Smooth muscle cell of the pulmonary artery (primary cell): ENCODE results near the gene ZNF726. TPM values are rescaled to one million over a fixed set of nuclear protein-coding genes. Genes with fewer than 3 reads are reported as not detected.

Experiments
- total RNA-seq: library from RNA; depleted of rRNA; stranded (reverse); fragments of >200 nt; gene quantifications from 2 replicates; pipeline ENCODE4 v1.2.3, GENCODE V29; 2014

The ZNF726 gene
- 1.4 and 2.2 TPM in 2 replicates for total RNA-seq

GRCh38 chr19:23914402-23915286, at the start of gene ZNF726:
ZNF726 (plus strand) TSS chr19:23914886; CDS start chr19:23914995, 109 bp downstream.

Other genes with a start within 250 kb of the ZNF726 start
- 3.8 and 4.4 TPM in 2 replicates for gene ZNF675, start 227.7 kb upstream of the ZNF726 start, total RNA-seq
- 0.39 and 0.43 TPM in 2 replicates for gene ZNF681, start 156.0 kb upstream of the ZNF726 start, total RNA-seq
- 7.0 and 7.4 TPM in 2 replicates for gene ZNF254, start 172.3 kb downstream of the ZNF726 start, total RNA-seq